ENCODE results near the gene JPT1.

The JPT1 gene

DNA sequence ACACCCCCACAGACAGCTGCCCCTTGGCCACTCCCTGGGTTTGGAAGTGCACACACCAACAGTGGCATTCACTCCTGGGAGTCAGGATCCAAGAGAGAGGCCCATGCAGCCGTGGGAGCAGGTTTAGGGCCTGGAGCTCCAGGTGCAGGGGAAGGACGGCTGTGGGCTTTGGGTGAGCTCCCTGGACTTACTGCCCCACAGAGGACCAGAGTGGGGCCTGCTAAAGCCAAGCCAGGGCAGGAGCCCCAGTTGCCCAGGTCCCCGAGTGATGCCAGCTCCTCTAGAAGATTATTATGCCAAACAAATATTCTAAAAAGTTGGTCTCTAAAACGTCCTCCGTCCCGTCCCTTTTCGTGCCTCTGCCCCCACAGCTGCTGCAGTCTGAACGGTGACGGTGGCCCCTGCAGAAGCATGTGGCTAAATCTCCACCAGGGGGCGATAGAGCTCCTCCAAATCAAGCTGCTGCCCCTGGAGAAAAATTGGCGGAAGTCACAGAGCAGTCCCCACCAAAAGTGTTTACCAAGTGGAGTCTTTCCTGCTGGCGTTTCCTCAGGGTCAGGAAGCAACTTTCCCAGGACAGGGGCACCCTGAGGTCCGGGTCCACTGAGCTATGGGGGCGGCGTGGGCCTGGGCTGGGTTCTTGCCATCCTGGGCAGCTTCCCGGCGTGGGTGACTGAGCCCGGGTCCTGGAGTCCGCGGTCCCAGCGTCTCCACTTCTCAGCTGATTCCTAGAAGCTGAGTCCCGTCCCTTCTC lies 40.3 kb downstream of the JPT1 start:
- TF ChIP-seq, protein P1, sequence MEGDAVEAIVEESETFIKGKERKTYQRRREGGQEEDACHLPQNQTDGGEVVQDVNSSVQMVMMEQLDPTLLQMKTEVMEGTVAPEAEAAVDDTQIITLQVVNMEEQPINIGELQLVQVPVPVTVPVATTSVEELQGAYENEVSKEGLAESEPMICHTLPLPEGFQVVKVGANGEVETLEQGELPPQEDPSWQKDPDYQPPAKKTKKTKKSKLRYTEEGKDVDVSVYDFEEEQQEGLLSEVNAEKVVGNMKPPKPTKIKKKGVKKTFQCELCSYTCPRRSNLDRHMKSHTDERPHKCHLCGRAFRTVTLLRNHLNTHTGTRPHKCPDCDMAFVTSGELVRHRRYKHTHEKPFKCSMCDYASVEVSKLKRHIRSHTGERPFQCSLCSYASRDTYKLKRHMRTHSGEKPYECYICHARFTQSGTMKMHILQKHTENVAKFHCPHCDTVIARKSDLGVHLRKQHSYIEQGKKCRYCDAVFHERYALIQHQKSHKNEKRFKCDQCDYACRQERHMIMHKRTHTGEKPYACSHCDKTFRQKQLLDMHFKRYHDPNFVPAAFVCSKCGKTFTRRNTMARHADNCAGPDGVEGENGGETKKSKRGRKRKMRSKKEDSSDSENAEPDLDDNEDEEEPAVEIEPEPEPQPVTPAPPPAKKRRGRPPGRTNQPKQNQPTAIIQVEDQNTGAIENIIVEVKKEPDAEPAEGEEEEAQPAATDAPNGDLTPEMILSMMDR (conservative IDR thresholded peaks at IDR 0.05; ENCODE audit: low read length) = peak; percentile 88
- peak; percentile 88 for DNase-seq (ENCODE audit: low read depth)
- peak overlapping the region; percentile 68 for H3K4me3 ChIP-seq (ENCODE audit: low read length)

DNA sequence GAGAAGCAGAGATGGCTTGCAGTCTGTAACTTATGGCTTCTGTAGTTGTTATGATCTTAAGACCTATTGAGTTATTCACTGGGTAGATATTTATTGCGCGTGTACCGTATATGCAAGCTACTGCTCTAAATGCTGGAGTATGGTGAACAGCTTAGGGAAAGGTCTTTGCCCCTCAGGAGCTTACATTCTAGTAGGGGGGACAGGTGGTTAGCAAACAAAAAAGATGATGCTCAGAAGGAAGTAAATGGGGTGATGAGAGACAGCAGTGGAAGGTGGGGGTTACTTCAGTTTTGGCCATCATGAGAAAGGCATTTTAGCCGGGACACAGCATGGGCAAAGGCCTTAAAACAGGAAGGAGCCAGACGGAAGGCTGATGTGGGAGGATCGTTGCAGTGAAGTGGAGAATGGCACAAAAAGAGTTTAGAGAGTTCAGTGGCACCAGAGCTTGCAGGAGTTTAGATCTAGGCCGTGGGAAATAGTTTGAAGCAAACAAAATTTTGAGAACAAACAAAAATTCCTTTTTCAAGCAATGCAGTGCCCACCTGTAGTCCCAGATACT lies 42.5 kb downstream of the JPT1 start:
- TF ChIP-seq, protein P1 (conservative IDR thresholded peaks at IDR 0.05; ENCODE audit: low read length) = no peak
- no peak overlapping the region for H3K4me3 ChIP-seq (ENCODE audit: low read length)
- DNase-seq (ENCODE audit: low read depth) = no peak

DNA sequence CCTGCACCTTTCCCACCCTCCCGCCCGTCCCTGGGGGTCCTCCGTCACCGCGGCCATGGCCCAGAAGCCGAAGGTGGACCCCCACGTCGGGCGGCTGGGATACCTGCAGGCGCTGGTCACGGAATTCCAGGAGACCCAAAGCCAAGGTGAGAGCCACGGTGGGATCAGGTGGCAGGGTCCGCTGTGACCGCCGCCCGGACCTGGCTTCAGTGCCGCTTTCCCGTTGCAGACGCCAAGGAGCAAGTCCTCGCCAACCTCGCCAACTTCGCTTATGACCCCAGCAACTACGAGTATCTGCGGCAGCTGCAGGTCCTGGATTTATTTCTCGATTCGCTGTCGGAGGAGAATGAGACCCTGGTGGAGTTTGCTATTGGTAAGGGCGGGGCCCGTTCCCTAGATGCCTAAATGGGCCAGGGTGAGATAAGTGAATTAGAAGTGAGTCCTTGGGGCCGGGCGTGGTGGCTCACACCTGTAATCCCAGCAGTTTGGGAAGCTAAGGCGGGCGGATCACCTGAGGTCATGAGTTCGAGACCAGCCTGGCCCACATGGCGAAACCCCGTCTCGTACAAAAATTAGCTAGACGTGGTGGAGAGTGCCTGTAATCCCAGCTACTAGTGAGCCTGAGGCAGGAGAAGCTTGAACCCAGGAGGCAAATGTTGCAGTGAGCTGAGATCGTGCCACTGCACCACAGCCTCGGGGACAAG lies 43.9 kb downstream of the JPT1 start:
- peak overlapping the region; percentile 87 for H3K4me3 ChIP-seq (ENCODE audit: low read length)
- TF ChIP-seq, protein P1 (conservative IDR thresholded peaks at IDR 0.05; ENCODE audit: low read length) = no peak
- DNase-seq (ENCODE audit: low read depth) = peak; percentile 18

GRCh38 chr17:75109407-75110233 lies 44.7 kb downstream of the JPT1 start, which contains the start of gene ARMC7:
TSS of gene ARMC7 (plus strand) at chr17:75109969. CDS start at chr17:75110289, 320 bp downstream.
- DNase-seq (ENCODE audit: low read depth) = peak; percentile 76
- TF ChIP-seq, protein P1 (conservative IDR thresholded peaks at IDR 0.05; ENCODE audit: low read length) = no peak
- peak within 1 kb of the TSS; percentile 87 for H3K4me3 ChIP-seq (ENCODE audit: low read length)

DNA sequence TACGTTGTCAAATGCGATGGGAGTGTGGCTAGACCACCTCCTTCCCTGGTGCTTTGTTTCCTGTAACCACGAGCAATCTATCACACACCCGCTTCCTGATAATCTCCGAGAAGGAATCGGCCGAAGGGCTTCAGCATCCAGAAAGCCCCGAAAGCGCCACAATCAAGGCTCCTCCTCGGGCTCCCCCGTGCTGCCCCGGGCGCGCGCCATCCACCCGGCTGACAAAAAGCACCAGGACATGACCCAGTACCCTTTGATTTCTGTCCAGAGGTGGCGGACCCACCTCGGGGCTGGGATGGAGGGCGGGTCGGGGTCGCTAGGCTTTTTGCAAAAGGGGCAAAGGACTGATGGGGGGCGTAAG lies 45.3 kb downstream of the JPT1 start:
- DNase-seq (ENCODE audit: low read depth) = no peak
- TF ChIP-seq, protein P1 (conservative IDR thresholded peaks at IDR 0.05; ENCODE audit: low read length) = no peak
- peak overlapping the region; percentile 87 for H3K4me3 ChIP-seq (ENCODE audit: low read length)

GRCh38 chr17:75108193-75108592 lies 46.1 kb downstream of the JPT1 start:
- H3K4me3 ChIP-seq (ENCODE audit: low read length) = no peak overlapping the region
- TF ChIP-seq, protein P1 (conservative IDR thresholded peaks at IDR 0.05; ENCODE audit: low read length) = no peak
- no peak for DNase-seq (ENCODE audit: low read depth)
